SK-N-MC (cell line): ENCODE results near the gene ALOX12B.

ENCODE experiments used
- DNase-seq: peaks from one replicate; pipeline ENCODE4 v3.0.0-alpha.2; 2011; ENCODE audit warnings: low read depth, low spot score
- H3K27ac ChIP-seq: fragments of 200-600 bp; sonication (generic); 2 replicates; pipeline ENCODE4 v1.5.1; 2016; ENCODE audit warnings: mixed run types
- H3K36me3 ChIP-seq: fragments of 200-600 bp; sonication (generic); 2 replicates; pipeline ENCODE4 v1.6.1; 2017; ENCODE audit warnings: antibody characterized with exemption, low read length, mixed read lengths; ENCODE audit not compliant: insufficient read depth
- H3K4me3 ChIP-seq: fragments of 200-600 bp; sonication (generic); 2 replicates; pipeline ENCODE4 v1.5.1; 2016
- H3K9ac ChIP-seq: fragments of 200-600 bp; sonication (generic); 2 replicates; pipeline ENCODE4 v1.8.0; 2017; ENCODE audit warnings: mixed run types, mixed read lengths; ENCODE audit not compliant: insufficient read length
- H3K9me3 ChIP-seq: fragments of 200-600 bp; sonication (generic); 2 replicates; pipeline ENCODE4 v1.6.1; 2017; ENCODE audit warnings: low read depth, mild to moderate bottlenecking, antibody characterized with exemption, low read length, moderate library complexity, mixed read lengths
- EZH2 ChIP-seq: fragments of 200-600 bp; sonication (generic); IDR thresholded peaks from one replicate; pipeline ENCODE4 v1.6.1; 2017; ENCODE audit warnings: antibody characterized with exemption
- FOXP2 ChIP-seq: optimal IDR thresholded peaks from 2 replicates; pipeline ENCODE3; 2011; ENCODE audit warnings: mild to moderate bottlenecking, moderate library complexity; ENCODE audit not compliant: insufficient read depth; ENCODE audit errors: extremely low read length, control extremely low read depth
- POLR2AphosphoS5 ChIP-seq: IDR thresholded peaks from 2 replicates; pipeline ENCODE4 v1.6.1; 2012; ENCODE audit warnings: mild to moderate bottlenecking, low read depth, low read length, borderline replicate concordance

ALOX12B gene

GRCh38 chr17:8073627-8074484 lies 13.7 kb downstream of the ALOX12B start:
- H3K4me3 ChIP-seq: no peak overlapping the region; the same call in 1 of the 2 replicates
- no peak overlapping the region for H3K9ac ChIP-seq
- DNase-seq: no peak

GRCh38 chr17:8072729-8073461 lies 14.6 kb downstream of the ALOX12B start:
- H3K4me3 ChIP-seq: no peak overlapping the region
- H3K9me3 ChIP-seq: no peaks in the 10 kb centered on the region
- DNase-seq: no peak
- H3K36me3 ChIP-seq: no peaks in the 10 kb centered on the region
- H3K27ac ChIP-seq: no peak overlapping the region
- no peak for TF ChIP-seq POLR2AphosphoS5
- TF ChIP-seq FOXP2: no peak
- no peak for TF ChIP-seq EZH2
- no peak overlapping the region for H3K9ac ChIP-seq

More at GRCh38 chr17:8073627-8074484, 13.7 kb downstream of the ALOX12B start:
- H3K27ac ChIP-seq: no peak overlapping the region
- no peaks in the 10 kb centered on the region for H3K36me3 ChIP-seq
- no peak for TF ChIP-seq POLR2AphosphoS5
- TF ChIP-seq FOXP2: no peak
- TF ChIP-seq EZH2: no peak
- H3K9me3 ChIP-seq: no peaks in the 10 kb centered on the region

- no peaks in the 10 kb centered on the region for H3K9me3 ChIP-seq
- TF ChIP-seq EZH2 (no peak), POLR2AphosphoS5 (no peak), FOXP2 (no peak)
- H3K27ac ChIP-seq: no peak overlapping the region
- no peak overlapping the region for H3K9ac ChIP-seq
- no peak overlapping the region for H3K4me3 ChIP-seq
- H3K36me3 ChIP-seq: no peaks in the 10 kb centered on the region
- no peak for DNase-seq
Measured at GRCh38 chr17:8072341-8072728, 15.2 kb downstream of the ALOX12B start.

DNA sequence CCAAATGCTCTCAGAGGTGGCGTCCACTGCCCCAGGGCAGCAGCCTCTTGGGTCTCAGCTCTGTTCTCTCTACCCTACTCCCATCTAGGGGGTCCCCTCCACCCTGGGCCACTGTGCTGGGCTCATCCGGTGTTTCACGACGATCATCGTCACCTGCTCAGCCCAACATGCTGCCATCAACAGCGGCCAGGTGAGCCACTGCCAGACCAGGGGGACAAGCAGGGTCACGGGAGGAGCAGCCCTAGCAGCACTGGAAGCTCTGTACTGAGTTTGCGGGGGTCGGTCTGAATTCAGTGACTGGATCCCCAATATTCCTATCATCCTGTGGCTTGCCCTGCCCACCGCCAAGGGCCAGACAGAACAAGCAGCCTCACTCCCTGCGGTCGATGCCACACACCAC lies 16.0 kb downstream of the ALOX12B start:
- no peak overlapping the region for H3K27ac ChIP-seq
- H3K4me3 ChIP-seq: no peak overlapping the region
- no peak for TF ChIP-seq POLR2AphosphoS5
- TF ChIP-seq EZH2: no peak
- no peak for TF ChIP-seq FOXP2
- no peaks in the 10 kb centered on the region for H3K9me3 ChIP-seq
- no peaks in the 10 kb centered on the region for H3K36me3 ChIP-seq
- no peak for DNase-seq
- no peak overlapping the region for H3K9ac ChIP-seq

GRCh38 chr17:8069587-8069860 lies 18.0 kb downstream of the ALOX12B start:
- DNase-seq: no peak
- no peak overlapping the region for H3K9ac ChIP-seq
- H3K9me3 ChIP-seq: no peaks in the 10 kb centered on the region
- no peak for TF ChIP-seq EZH2
- TF ChIP-seq POLR2AphosphoS5: no peak
- no peak for TF ChIP-seq FOXP2
- no peak overlapping the region for H3K27ac ChIP-seq
- no peak overlapping the region for H3K4me3 ChIP-seq
- H3K36me3 ChIP-seq: no peaks in the 10 kb centered on the region

GRCh38 chr17:8068736-8069586 lies 18.6 kb downstream of the ALOX12B start:
- Histone ChIP-seq H3K36me3 (no peaks in the 10 kb centered on the region), H3K9ac (no peak overlapping the region), H3K4me3 (no peak overlapping the region), H3K9me3 (no peaks in the 10 kb centered on the region), H3K27ac (no peak overlapping the region)
- TF ChIP-seq POLR2AphosphoS5: no peak
- TF ChIP-seq EZH2: no peak
- TF ChIP-seq FOXP2: no peak
- DNase-seq: no peak

- Histone ChIP-seq H3K9me3 (no peaks in the 10 kb centered on the region), H3K4me3 (no peak overlapping the region), H3K27ac (no peak overlapping the region), H3K36me3 (no peaks in the 10 kb centered on the region), H3K9ac (no peak overlapping the region)
- no peak for DNase-seq
- no peak for TF ChIP-seq EZH2
- no peak for TF ChIP-seq FOXP2
- no peak for TF ChIP-seq POLR2AphosphoS5
Measured at GRCh38 chr17:8067806-8068205, 19.7 kb downstream of the ALOX12B start.

DNA sequence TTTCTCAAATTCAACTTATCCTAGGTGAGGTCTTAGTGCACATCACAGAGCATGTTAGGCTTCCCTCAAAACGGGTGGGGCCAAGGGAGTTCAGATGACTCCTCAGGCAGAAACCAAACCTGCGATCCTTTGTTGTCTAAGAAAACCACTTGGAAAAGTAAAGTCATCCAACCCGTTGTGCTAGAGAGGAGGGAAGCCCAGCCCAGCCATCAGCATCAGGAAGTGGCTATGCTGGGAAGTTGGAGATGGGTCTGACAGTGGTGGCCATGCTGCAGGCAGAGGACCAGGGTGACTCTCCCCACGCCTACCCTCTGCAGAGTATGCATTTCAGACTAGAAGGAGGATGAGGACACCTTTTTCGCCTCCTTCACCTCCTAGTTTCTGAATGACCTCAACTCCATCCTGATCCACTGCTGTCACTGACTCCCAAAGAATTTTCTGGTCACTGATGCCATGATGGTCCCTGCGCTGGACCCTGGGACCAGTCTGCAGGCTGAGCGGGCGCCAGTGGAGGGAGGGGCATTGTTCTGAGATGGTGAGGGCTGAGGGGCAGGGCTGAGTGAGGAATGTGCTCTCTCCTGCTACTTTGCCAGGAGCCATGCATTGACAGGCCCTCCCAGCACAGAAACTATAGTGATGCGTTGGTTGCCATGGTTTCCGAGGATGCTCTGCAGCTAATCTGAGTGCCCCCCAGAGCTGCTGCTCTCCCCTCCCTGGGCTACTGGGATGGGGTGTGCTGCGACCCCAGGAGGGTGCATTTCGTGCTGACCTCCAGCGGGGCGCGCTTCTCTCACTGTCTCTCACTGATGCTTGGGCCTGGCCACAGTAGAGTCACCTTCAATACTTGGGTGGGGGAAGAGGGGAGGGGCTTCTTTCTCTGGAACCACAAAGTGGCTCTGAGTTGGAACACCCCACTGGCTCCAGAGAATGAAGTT lies 20.4 kb downstream of the ALOX12B start:
- Histone ChIP-seq H3K4me3 (no peak overlapping the region), H3K36me3 (no peaks in the 10 kb centered on the region), H3K9me3 (no peaks in the 10 kb centered on the region), H3K27ac (no peak overlapping the region), H3K9ac (no peak overlapping the region)
- DNase-seq: no peak
- TF ChIP-seq FOXP2 (no peak), POLR2AphosphoS5 (no peak), EZH2 (no peak)
